ENCODE data around the gene GRIA3.

- TF ChIP-seq SMC3 (IDR thresholded peaks at IDR 0.05; ENCODE audit: low read depth, low read length) (no peak), TEAD4 (IDR thresholded peaks at IDR 0.05; ENCODE audit: borderline replicate concordance, insufficient read depth) (no peak), EZH2phosphoT487 (IDR thresholded peaks at IDR 0.05; ENCODE audit: borderline replicate concordance, low read depth) (no peak), FOXJ3 (CRISPR knock-in tag; IDR thresholded peaks at IDR 0.05) (no peak), EP300 (IDR thresholded peaks at IDR 0.05; ENCODE audit: borderline replicate concordance in 1 of 2, low read depth in 1 of 2, low read length in 1 of 2) (no peak), POLR2AphosphoS5 (IDR thresholded peaks at IDR 0.05; ENCODE audit: low read depth, low read length) (no peak), RFX5 (IDR thresholded peaks at IDR 0.05; ENCODE audit: low read length) (no peak), USF1 (IDR thresholded peaks at IDR 0.05; ENCODE audit: borderline replicate concordance, low read depth) (no peak)
- TF ChIP-seq, protein P1, sequence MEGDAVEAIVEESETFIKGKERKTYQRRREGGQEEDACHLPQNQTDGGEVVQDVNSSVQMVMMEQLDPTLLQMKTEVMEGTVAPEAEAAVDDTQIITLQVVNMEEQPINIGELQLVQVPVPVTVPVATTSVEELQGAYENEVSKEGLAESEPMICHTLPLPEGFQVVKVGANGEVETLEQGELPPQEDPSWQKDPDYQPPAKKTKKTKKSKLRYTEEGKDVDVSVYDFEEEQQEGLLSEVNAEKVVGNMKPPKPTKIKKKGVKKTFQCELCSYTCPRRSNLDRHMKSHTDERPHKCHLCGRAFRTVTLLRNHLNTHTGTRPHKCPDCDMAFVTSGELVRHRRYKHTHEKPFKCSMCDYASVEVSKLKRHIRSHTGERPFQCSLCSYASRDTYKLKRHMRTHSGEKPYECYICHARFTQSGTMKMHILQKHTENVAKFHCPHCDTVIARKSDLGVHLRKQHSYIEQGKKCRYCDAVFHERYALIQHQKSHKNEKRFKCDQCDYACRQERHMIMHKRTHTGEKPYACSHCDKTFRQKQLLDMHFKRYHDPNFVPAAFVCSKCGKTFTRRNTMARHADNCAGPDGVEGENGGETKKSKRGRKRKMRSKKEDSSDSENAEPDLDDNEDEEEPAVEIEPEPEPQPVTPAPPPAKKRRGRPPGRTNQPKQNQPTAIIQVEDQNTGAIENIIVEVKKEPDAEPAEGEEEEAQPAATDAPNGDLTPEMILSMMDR (IDR thresholded peaks at IDR 0.05), result no peak
- TF ChIP-seq, protein P2, sequence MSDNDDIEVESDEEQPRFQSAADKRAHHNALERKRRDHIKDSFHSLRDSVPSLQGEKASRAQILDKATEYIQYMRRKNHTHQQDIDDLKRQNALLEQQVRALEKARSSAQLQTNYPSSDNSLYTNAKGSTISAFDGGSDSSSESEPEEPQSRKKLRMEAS (IDR thresholded peaks at IDR 0.05; ENCODE audit: low read depth), result no peak
Measured at GRCh38 chrX:123167621-123168020, 16.5 kb upstream of the GRIA3 start.
